Coronary artery (tissue), 2 donors: Measurements from ENCODE around the gene FOXL2NB.

ENCODE experiments used
- DNase-seq: peaks from one replicate; pipeline ENCODE4 v3.0.0-alpha.2; 2017; ENCODE audit warnings: low spot score
- H3K27ac ChIP-seq, 2 donors: fragments of 200-600 bp; sonication (generic); one replicate each; pipeline ENCODE4 v1.5.1; 2016 to 2019
- H3K4me3 ChIP-seq: fragments of 200-600 bp; sonication (generic); 2 replicates; pipeline ENCODE4 v1.5.1; 2016; ENCODE audit warnings: mild to moderate bottlenecking, moderate library complexity
- CTCF ChIP-seq: fragments of 200-600 bp; sonication (generic); IDR thresholded peaks from one replicate; pipeline ENCODE4 v1.5.1; 2019; ENCODE audit warnings: antibody characterized with exemption

FOXL2NB gene

GRCh38 chr3:138975351-138975750 lies 28.3 kb downstream of the FOXL2NB start:
- no peak for TF ChIP-seq CTCF
- DNase-seq, result no peak
- Histone ChIP-seq H3K4me3 (no peak overlapping the region), H3K27ac (no peak overlapping the region)

DNA sequence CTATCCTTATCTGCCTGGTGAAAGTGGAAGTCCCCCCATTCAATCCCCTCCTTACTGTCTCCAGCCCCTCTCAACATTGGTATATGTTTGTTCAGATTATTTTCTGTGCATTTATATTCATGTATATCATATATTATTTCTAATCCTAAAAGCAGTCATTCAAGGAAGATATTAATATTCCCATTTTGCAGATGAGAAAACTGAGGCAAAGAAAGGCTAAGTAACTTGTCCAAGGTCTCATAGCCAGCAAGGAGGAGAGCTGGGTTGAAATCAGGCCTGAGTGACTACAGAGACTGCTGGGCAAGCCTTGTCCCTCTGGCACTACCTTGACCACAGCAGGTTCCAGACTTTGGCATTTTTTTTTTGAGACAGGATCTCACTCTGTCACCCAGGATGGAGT lies 29.0 kb downstream of the FOXL2NB start:
- no peak overlapping the region for H3K4me3 ChIP-seq
- no peak for DNase-seq
- no peak for TF ChIP-seq CTCF
- no peak overlapping the region for H3K27ac ChIP-seq

DNA sequence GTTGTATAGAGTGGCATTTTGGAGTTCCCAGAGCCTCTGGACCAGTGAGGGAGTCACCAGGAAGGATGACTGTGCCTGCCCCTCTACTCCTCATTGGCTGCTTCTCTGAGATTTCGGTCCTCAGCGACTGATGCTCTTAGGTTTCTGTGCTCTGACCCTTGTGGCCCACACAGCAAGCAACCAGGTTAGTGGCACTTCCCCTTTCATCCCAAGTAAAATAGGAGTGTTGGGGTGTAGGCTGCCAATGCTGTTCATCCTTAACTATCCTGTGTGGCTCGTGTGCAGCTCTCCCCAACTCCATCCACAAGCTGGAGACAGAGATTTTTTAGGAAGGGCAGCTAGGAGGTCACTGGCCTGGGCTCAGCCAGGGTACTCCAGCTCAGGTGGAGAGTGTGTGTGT lies 37.8 kb downstream of the FOXL2NB start:
- no peak for TF ChIP-seq CTCF
- no peak overlapping the region for H3K27ac ChIP-seq
- DNase-seq, result no peak
- H3K4me3 ChIP-seq, result no peak overlapping the region

GRCh38 chr3:138985932-138986331 lies 38.9 kb downstream of the FOXL2NB start:
- TF ChIP-seq CTCF, result no peak
- no peak overlapping the region for H3K4me3 ChIP-seq

GRCh38 chr3:138987181-138987580 lies 40.2 kb downstream of the FOXL2NB start:
- no peak for DNase-seq
- no peak for TF ChIP-seq CTCF
- Histone ChIP-seq H3K27ac (no peak overlapping the region), H3K4me3 (no peak overlapping the region)

More at GRCh38 chr3:138985932-138986331, 38.9 kb downstream of the FOXL2NB start:
- H3K27ac ChIP-seq, result no peak overlapping the region
- DNase-seq, result no peak

DNA sequence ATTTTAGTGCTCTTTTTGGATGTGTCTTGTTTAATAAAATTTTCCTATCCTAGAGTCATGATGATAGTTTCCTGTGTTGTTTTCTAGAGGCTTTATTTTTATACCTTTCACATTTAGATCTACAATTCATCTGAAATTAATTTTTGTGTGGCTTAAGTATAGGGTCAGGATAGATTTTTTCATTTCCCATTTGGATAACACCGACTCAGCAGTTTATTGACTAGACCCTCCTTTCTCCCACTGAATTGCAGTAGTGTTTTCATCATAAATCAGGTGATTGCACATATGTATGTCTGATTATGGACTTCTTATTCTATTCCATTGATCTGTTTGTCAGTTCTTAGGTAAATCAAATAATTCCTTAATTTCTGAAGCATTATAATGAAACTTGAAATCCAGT lies 48.7 kb downstream of the FOXL2NB start:
- TF ChIP-seq CTCF, result no peak
- Histone ChIP-seq H3K27ac (no peak overlapping the region), H3K4me3 (no peak overlapping the region)
- no peak for DNase-seq
